GM10847 (cell line): ENCODE results near the gene LRRC70.

Experiments used
- POLR2A ChIP-seq: IDR thresholded peaks from 2 replicates; pipeline ENCODE4 v1.6.1; 2011; ENCODE audit not compliant: insufficient read length; ENCODE audit errors: extremely low read depth

Gene LRRC70

DNA sequence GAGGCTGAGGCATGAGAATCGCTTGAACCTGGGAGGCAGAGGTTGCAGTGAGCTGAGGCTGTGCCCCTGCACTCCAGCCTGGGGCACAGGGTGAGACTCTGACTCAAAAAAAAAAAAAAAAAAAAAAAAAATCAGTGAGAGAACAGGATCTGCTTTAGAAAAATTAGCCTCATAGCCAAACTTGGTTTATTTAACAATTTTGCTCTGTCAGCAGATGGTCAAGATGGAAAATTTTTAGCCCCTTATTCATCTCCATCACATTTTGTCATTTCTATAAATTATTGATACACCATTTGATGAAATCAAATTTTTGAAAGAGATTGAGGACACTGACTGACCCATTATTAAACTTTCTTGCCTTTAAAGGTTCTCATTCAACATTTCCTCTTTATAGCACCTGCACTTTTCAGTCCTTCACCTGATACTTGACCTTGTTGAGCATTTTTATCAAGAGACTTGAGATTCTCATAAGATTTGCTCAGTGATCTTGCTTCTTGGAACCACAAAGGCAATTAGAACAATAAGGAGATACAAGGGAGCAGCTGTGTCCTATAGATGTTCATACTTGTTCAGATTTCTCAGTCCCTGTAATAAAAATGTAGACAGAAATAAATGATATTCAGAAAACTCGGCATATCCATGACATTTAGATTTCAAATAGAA lies 38.1 kb downstream of the LRRC70 start:
- TF ChIP-seq POLR2A: no peak

DNA sequence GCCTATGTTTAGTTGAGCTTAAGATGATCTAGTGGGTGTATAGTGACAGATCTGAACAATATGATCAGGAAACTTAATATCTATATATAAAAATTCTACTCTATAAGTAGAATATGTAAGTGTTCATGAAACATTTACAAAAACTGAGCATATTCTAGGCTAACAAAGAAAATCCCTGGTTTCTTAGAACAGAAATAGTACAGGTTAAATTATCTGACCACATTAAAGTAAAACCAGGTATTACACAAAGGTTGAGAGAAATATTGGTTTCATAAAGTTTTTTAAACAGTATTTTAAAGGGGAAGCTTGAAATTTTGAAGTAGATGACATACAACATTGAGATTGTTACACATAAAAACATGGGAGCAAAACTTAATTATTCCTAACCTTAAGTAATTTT lies 39.3 kb downstream of the LRRC70 start:
- TF ChIP-seq POLR2A: no peak

GRCh38 chr5:62620761-62621160 lies 42.1 kb downstream of the LRRC70 start:
- no peak for TF ChIP-seq POLR2A

DNA sequence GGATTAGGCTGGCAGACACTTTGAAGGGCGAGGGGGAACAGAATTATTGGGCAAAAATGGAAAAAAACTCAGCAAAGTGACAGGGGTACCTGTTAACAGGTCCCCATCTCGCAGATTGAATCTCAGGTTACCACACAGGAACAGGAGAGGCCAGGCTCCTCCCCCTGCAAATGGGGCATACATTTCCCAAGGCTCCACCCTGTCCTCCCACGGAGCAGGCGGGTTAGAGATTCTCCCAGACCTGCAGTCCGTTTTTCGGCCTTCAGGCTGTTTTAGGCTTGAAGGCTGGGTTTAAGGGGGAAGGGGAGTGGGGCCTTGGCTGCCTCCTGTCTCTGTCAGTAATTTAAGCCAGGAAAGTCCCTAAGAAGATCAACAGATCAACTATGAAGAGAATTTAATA lies 42.7 kb downstream of the LRRC70 start:
- no peak for TF ChIP-seq POLR2A

GRCh38 chr5:62623271-62623670 lies 44.7 kb downstream of the LRRC70 start:
- TF ChIP-seq POLR2A: no peak

- no peak for TF ChIP-seq POLR2A
These were observed 47.9 kb downstream of the LRRC70 start for GRCh38 chr5:62626534-62626933.

DNA sequence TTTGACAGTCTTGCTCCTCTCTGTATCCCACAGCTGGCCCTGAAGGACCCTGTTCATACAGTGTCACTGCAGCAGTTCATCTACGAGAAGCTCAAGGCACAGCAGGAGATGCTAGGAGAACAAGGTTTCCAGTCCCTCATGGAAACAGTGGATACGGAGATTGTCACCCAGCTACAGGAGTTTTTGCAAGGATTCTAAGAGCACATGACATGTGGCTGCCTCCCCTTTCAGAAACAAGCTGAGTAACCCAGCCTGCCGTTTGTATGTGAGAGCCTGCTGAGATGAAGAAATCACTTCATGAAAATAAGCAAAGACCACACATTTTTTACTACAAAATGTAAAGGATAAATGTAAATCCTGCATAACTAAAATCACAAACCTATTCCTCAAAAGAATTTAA lies 48.5 kb downstream of the LRRC70 start:
- no peak for TF ChIP-seq POLR2A

DNA sequence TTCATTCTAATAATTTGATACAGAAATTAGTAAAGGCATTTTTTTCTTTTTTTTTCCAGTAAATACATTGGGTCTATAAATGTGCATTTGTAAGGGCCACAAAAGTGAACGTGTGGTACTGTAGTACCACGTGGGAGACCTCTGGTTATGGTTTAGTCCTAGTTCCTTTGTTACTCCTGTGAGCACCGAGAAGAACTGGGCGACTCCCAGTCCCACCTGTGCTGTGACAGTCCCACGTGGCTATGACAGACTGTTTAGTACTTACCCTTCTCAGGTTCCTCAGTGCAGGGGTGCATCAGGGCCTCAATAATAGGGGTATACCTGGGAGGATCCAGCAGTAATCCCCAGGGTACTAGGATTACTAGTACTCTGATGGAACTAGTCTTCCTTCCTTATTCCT lies 49.3 kb downstream of the LRRC70 start:
- TF ChIP-seq POLR2A: no peak
